Heart left ventricle (tissue), 13 donors: ENCODE data around the gene PARN.

ENCODE experiments used
- CTCF ChIP-seq, 12 donors: fragments of 200-600 bp; sonication (generic) in 4 of 12; IDR thresholded peaks; one replicate each; pipeline versions ENCODE4 v1.5.0 to v1.8.0; 2018 to 2022; ENCODE audit warnings: antibody characterized with exemption in 12 of 12, mild to moderate bottlenecking in 5 of 12
- POLR2A ChIP-seq, 2 donors: fragments of 450-650 bp; IDR thresholded peaks; one replicate each; pipeline ENCODE4 v1.6.1; 2017; ENCODE audit warnings: antibody characterized with exemption in 2 of 2, mild to moderate bottlenecking in 2 of 2, moderate library complexity in 2 of 2
- donor health status: ischemic (EF 13 %, LVEDD 7.1; RV severe dilation, severe dysfunction).
- donor health status: DM: no; HTN: yes; CAD: no.
- donor health status: DM: no; HTN: no; CAD: no.
- donor health status: ischemic (EF 25% LVEDD 6.9; RV normal size, moderate dysfunction).
- donor health status: ischemic (EF 25% LVEDD 5.7; RV mildly dilated, moderate dysfunction).
- donor health status: ischemic (EF 35%, LVEDD 5.7; RV mildly dilated, moderate dysfunction).
- donor health status: nonischemic (EF 11% LVEDD 7.7; RV severe dilation, severe dysfunction).
- donor health status: DM: yes; HTN: yes; CAD: no.
- donor health status: PGD.
- donor health status: ischemic (EF 29% LVEDD 5.4; RV normal size, mild dysfunction).
- donor health status: nonischemic (EF 23%, LVEDD 6.1; RV moderate dilation, normal function).

- TF ChIP-seq POLR2A (IDR thresholded peaks at IDR 0.05) (no peak), CTCF (IDR thresholded peaks at IDR 0.05) (no peak)
Measured at GRCh38 chr16:14652726-14653125, 22.7 kb upstream of the PARN start.
